GM21528 (cell line): ENCODE measurements around the gene PPP1R3F.

ENCODE experiments used
- ATAC-seq: cut with Tn5 transposase; IDR thresholded peaks from one replicate; pipeline ENCODE4 v1.9.1; 2021; ENCODE audit warnings: mild to moderate bottlenecking, moderate library complexity; ENCODE audit not compliant: unreplicated experiment, low FRiP score

The PPP1R3F gene

GRCh38 chrX:49269767-49270248 is at the start of gene PPP1R3F:
Gene PPP1R3F (plus strand): TSS chrX:49269793. CDS start chrX:49269870, 77 bp downstream.
- ATAC-seq: peak; percentile 18

- ATAC-seq: no peak
Observed at GRCh38 chrX:49220100-49220499, 49.5 kb upstream of the PPP1R3F start.

- no peak for ATAC-seq
Observed at GRCh38 chrX:49221868-49222267, 47.7 kb upstream of the PPP1R3F start.

GRCh38 chrX:49225858-49226257 is 43.7 kb upstream of the PPP1R3F start:
- ATAC-seq: no peak

GRCh38 chrX:49226946-49227345 is 42.6 kb upstream of the PPP1R3F start:
- ATAC-seq: no peak

- no peak for ATAC-seq
Observed at GRCh38 chrX:49227726-49228125, 41.9 kb upstream of the PPP1R3F start.

GRCh38 chrX:49228185-49228584 is 41.4 kb upstream of the PPP1R3F start:
- no peak for ATAC-seq

GRCh38 chrX:49230500-49231232 is 38.9 kb upstream of the PPP1R3F start:
- ATAC-seq: peak; percentile 68

- ATAC-seq: no peak
Observed at GRCh38 chrX:49231333-49232000, 38.1 kb upstream of the PPP1R3F start.

- no peak for ATAC-seq
Observed at GRCh38 chrX:49232525-49232924, 37.1 kb upstream of the PPP1R3F start.

- ATAC-seq: no peak
Observed at GRCh38 chrX:49233176-49233575, 36.4 kb upstream of the PPP1R3F start, which contains the start of gene CACNA1F. Gene CACNA1F (minus strand): TSS chrX:49233340. CDS start chrX:49233309, 31 bp downstream.

- no peak for ATAC-seq
Observed at GRCh38 chrX:49233887-49234555, 35.6 kb upstream of the PPP1R3F start.

GRCh38 chrX:49237060-49237459 is 32.5 kb upstream of the PPP1R3F start:
- ATAC-seq: no peak

GRCh38 chrX:49238735-49239134 is 30.9 kb upstream of the PPP1R3F start:
- ATAC-seq: no peak

GRCh38 chrX:49242545-49243066 is 27.0 kb upstream of the PPP1R3F start:
- no peak for ATAC-seq

GRCh38 chrX:49243166-49243565 is 26.4 kb upstream of the PPP1R3F start:
- ATAC-seq: no peak

- ATAC-seq: no peak
Observed at GRCh38 chrX:49244207-49244606, 25.4 kb upstream of the PPP1R3F start.

- no peak for ATAC-seq
Observed at GRCh38 chrX:49246541-49246940, 23.1 kb upstream of the PPP1R3F start.

- no peak for ATAC-seq
Observed at GRCh38 chrX:49247346-49247745, 22.2 kb upstream of the PPP1R3F start.

GRCh38 chrX:49247916-49248811 is 21.4 kb upstream of the PPP1R3F start:
- no peak for ATAC-seq
